Stimulated activated CD4-positive, alpha-beta T cell treated with anti-CD3 and anti-CD28 coated beads, TNF-alpha, amount 100 ng/mL, for 24 hours (primary cell): ENCODE measurements around the gene HAGHL.
"Not testable (repeated sequence)": the region's sequence is repeated elsewhere in the genome, so short reads cannot be mapped to it uniquely, and the experiment has no call there.

Source experiments
- DNase-seq, 3 experiments: peaks; one replicate each; pipeline ENCODE4 v3.0.0-alpha.2; 2020; ENCODE audit warnings: low read depth in 3 of 3

HAGHL gene

DNA sequence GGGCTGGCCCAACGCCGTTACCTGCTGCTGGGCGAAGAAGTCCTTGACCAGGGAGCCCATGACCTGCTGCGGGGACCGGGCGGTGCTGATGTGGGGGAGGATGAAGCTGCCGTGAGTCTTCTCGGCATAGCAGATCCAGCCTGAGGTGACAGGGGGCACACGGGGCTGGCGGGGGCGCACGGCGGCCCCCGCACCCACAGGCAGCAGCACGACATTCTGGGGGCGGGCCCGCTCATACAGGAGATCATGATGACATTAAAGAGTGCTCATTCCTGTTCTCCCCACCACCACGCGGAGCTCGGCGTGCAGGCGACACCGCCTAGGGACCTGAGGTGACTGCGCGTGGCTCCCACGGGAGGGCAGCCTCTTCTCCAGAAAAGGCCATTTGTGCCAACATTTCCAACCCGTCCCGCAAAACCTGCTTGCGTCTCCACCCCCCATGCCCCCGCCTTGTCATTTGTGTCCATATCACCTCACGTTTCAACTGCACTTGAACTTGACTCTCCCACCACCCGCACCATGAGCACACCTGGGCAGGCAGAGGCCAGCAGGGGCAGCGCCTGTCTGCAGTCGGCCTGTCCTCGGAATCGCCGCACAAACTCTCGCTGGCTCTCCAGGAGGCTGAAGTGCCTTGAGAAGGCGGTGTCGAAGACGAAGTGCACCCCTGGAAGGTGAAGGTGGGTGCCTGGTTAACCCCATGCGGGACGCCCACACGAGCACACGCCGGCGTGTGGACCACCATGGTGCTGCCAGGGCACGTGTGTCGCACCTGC lies 7.5 kb downstream of the HAGHL start:
- no peak for DNase-seq

DNA sequence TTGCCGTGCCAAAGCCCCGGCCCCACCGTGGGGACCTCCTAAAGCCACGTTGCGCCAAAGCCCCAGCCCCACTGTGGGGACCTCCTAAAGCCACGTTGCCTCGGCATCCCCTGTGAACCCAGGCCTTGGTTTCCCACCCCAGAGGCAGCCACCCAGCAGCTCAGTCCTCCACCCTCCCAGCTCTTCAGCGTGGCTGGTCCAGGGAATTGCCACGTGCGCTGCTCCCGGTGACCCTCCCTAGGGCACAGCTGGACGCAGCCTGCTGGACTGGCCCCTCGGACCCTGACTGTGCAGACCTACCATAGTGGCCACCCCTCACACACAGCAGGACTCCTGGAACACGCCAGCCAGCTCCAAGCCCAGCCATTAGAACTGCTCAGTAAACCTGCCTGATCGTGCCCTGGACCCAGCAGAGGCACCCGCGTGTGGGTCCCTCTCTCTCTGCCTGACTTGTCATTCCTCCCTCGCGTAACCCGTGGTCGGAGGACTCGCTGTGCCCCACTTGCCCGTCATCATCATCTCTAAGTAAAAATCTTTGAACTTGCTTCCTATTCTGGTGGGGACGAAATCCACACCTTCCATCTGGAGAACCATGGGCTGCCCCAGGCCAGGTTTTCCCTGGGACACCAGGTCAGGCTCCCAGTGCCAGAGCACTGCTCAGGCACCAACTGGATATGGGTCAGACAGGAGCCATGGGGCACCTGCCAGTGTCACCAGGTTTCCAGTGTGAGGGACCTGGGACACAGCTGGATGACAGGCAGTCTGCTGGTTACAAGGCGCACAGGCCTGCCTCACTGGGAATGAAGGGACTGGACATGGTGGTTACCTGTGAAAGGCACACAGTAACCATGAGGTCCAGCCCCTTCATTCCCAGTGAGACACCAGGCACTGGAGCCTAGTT lies 8.3 kb downstream of the HAGHL start:
- DNase-seq, result no peak

DNA sequence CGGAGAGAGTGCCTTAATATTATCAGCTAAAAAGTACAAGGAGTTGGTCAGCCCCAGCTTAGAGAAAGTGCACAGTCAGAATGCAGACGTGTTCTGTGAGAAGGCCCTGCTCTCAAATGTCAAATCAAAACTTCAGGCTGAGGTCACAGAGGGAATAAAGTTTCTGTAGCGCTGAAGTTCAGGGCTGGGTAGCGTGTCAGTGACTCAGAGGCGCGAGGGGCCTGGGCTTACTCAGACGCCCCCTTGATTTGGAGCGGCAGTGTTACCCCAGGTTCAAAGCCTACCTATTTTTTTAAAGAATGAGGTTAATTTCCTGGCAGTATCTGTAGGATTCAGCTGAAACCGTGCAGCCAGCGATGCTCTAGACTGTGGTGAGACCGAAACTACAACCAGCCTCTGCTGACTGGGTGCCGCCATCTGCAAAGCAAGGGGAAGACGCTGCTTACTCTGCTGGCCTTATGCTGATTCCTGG lies 9.1 kb downstream of the HAGHL start:
- DNase-seq, result peak in 1 of 3 experiments; percentile 70

DNA sequence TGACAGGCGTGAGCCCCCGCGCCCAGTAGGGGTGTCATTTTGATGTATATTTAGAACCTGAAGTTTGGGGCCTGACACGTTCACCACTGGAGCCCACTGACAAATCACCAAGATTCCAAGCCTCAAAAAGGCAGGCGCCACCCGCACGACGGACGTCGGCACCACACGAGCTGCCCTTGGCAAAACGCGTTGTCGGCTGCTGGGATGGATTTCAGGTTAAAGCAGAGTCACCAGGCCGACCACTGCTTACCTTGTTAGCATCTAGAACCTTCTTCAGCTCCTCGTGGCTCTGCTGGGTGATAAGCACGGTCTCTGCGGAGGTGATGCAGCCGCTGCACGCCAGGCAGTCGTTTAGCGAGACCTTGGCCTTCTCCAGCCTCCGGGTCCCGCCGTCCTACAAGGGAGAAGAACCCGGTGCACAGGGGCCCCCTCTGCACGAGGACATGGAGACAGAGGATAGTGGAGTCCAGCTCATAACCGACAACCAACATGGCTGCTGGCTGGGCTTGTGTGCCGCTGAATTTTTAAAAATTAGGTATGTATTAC lies 10.1 kb downstream of the HAGHL start:
- no peak for DNase-seq

DNA sequence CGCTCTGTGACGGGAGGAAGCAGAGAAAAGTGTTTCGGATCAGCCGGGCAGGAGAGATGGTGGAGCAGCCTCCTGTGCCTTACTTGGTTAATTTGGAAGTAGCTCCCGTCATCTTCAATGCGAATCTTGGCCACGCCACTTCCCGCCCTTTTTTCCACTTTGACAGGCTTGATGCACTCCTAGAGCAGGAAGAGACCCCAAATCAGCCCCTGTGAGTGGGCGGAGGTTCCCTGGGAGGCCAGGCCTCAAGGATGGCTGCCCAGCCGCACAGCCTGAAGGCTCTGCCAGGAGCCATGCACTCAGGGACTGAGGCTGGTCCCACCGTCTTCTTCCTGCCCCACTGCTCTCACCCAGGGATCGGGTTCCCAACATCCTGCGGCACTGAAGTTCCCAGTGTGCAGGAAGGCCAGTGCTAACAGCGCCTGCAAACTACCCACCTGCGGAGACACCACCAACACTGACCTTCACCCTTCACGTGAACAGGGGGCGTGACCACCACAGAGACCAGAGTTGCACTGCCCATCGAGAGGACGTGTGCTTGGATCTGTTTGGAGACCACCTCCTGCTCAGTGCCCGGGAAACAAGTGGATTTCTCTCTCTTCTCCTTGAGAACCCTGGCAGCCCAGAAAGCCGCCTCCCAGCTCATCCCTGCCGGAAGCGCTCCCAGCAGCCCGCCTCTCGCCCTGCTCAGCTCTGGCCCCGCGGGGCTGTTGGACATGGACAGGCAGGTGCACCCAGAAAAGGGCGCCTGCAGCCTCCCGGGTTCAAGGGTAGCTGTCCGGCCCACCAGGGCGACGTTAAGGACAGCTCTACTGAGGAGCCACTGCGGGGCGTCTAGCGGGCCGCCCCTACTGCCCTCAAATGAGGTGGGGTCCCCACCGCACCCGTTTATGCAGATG lies 12.9 kb downstream of the HAGHL start:
- no peak for DNase-seq

DNA sequence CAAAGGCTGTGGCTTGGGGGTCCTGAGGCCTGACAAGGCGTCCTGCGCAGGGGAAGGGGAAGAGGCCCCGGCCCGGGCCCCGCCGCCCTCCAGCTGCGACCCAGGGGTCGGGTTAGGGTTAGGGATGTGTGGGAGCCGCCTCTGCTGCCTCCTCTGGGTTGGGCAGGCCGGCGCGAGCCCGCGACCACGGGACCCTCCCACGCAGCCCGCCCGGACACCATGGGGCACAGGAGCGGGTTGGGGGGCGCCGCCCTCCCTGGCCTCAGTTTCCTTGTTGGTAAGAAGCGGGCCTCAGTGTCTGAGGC lies 13.5 kb downstream of the HAGHL start:
- no peak for DNase-seq

DNA sequence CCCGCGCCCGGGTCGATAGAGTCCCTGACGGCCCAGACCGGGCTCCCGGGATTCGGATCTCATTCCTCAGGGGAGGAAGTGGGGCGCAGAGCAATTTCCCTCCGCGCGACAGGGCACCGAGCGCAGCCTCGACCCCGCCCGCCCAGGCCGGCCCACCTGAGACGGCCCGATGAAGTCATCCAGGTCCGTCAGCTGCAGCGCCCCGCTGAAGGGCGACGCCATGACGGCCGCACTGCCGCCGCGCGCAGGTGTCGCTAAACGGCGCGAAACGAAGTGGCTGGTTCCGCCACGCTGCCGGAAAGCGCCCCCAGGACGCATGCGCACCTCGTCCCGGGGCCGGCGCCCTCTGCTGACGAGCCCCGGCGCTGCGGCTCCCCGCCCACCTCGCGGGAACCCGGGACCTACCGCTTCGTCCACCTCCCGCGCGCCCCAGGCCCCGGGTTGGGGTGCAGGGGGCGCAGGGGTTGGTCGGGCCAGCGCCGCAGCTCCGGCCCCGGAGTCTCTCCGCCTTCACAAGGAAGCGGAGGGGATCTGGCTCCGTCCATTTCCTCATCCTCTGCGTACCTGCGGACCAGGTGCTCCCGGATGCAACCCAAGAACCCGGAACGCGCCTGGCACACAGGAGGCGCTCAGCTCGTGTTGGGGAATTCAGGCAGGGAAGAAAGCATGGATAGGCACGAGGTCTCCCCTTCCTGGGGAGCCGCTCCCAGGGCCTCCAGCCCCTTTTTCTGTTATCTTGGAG lies 14.0 kb downstream of the HAGHL start, which contains the start of gene CIAO3:
Gene CIAO3 (minus strand): TSS at position 234 of the 742 bp plus-strand sequence. CDS start 12 bp downstream, at position 222.
- peak; percentile 85 to 93 (median 90) for DNase-seq

DNA sequence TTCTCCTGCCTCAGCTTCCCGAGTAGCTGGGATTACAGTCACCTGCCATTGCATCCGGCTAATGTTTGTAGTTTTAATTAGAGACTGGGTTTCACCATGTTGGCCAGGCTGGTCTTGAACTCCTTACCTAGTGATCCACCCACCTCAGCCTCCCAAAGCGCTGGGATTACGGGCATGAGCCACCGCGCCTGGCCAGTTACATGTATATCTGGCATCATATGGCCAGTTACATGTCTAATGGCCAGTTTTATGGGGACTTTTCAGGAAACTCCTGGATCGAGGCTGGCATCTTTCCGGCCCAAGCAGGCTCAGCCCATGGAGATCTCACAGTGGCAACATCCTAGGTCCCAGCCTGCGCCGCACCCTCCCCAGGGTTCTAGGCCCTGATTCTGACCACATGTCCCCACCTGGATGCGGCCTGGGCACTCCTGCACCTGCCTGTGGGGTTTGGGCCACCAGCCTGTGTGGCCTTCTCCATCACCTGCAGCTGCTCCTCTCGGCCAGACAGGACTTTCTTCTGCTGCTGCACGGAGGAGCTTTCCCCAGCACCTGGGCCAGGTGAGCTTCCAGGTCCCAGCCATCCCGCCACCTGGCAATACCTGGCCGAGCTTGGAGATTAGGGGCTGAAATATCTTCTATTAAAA lies 15.2 kb downstream of the HAGHL start:
- no peak for DNase-seq

DNA sequence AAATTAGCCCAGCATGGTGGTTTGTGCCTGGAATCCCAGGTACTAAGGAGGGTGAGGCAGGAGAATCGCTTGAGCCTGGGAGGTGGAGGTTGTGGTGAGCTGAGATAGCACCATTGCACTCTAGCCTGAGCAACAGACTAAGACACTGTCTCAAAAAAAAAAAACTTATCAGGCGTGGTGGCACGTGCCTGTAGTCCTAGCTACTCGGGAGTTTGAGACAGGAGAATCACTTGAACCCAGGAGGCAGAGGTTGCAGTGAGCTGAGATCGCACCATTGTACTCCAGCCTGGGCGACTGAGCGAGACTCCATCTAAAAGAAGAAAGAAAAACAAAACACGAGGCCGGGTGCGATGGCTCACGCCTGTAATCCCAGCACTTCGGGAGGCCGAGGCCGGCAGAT lies 16.0 kb downstream of the HAGHL start:
- DNase-seq, result not testable (repeated sequence)

DNA sequence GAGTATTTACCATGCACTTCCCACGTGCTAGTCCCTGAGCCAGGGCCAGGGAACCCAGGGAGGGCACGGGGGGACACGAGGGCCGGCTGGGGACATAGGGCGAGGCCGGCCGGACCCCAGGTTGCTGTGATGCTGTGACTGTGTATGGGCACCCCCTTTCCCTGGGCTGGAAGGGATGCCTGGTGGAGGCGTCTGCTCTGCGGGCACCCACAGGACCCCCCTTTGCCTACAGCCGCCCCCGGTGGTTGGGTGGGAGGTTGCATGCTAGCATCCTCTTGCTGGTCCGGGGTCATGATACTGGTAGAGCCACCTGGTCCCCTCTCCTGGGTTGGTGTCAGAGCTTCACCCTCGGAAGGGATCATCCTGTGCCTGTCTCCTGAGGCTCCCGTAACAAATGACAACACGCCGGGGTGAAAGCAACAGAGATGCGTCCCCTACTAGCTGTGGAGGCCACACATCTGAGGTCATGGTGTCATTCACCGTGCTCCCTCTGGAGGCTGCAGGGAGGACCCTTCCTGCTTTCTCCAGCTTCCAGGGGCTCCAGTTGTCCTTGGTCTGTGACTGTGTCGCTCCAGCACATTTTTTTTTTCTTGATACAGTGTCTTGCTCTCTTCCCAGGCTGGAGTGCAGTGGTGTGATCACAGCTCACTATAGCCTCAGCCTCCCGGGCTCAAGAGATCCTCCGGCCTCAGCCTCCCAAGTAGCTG lies 17.0 kb downstream of the HAGHL start:
- DNase-seq, result no peak

DNA sequence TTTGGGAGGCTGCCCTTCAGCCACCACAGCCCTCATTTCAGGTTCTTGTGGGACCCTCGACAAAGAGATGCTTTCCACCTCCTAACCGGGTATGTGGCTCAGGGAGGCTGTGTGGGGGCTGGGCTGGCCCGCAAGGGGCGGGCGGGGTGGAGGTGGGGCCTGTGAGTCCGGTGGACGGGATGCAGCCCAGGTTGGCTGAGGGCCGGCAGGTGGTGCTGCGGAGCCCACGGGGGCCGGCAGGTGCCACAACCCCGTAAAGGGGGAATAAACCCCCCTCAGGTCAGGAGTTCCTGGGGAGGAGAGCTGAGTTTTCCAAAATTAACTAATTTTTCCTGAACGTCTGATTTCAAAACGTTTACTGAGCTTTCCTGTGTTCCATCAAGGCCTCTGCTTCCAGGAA lies 18.8 kb downstream of the HAGHL start:
- peak in 1 of 3 experiments; percentile 28 for DNase-seq

DNA sequence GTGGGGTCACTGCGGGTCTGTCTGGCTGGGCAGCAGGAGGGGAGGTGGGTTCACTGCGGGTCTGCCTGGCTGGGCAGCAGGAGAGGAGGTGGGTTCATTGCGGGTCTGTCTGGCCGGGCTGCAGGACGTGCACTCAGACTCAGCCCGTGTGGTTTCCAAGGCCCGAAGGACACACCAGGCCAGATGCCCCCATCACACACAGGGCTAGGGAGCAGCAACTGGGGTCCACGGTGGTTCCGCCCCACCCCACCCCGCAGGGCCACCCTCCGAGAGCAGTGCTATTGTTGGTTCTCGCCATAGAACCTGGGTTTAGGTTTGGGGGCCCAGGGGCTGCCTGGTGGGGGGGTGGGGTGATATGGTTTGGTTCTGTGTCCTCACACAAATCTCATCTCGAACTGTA lies 19.7 kb downstream of the HAGHL start:
- DNase-seq, result no peak

DNA sequence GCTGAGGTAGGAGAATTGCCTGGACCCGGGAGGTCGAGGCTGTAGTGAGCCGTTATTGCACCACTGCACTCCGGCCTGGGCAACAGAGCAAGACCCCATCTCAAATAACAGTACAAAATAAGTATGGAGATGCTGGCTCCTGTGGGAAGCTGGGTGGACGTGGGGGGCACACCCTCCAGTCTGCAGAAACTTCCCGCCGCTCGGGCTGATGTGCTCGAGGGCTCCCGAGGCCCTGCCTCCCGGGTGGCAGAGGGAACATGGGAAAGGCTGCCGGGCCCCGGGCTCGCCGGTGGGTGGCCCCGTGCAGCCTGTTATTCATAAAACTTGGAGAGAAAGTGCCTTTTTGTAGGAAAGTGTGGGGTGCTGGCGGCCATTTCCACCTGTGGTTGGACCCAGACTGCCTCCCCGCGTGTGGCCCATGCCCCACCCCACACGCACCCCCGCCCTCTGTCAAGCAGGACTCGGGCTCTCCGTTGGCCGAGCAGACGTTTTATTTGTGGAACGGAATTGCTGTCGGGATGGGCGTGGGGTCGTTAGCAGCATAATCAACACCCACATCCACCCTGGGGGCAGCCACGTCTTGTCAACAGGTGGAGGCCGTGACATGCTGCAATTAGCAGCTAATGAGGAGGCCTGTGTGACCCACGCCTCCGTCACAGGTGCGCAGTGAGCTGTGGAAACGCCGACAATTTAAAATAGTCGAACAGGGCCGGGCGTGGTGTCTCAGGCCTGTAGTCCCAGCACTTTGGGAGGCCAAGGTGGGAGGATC lies 21.3 kb downstream of the HAGHL start:
- no peak for DNase-seq

DNA sequence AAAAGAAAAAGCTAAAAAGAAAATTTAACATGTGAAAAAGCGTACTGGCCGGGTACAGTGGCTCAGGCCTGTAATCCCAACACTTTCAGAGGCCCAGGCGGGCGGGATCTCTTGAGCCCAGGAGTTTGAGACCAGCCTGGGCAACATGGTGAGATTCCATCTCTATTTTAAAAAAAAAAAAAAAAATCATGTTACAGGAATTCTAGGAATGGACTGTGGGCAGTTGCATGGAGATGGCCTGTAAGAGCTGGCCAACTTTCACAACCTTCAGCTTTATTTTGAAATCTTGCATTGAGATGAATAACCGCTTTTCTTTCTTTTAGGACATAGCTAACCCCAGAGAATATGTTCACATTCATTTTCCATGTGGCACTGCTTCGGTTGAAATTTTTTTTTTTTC lies 22.1 kb downstream of the HAGHL start:
- DNase-seq, result no peak

DNA sequence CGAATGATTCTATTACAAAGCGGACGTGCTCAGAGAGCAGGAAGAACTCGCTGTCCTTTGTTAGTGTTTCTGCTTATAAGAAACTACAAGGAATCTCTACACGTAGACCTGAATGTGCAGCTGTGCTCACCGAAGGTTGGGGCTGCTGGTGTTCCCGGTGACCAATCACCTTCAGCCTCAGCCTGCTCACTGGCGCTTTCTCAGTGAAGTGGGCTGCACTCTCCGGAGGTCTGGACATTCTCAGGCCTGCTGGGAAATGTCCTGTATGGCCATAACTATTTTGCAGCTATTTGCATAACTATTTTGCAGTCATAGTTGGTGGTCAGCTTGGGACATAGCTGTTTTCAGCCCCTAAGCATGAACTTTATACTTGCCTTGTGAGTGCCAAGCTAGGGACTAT lies 23.6 kb downstream of the HAGHL start:
- no peak for DNase-seq

DNA sequence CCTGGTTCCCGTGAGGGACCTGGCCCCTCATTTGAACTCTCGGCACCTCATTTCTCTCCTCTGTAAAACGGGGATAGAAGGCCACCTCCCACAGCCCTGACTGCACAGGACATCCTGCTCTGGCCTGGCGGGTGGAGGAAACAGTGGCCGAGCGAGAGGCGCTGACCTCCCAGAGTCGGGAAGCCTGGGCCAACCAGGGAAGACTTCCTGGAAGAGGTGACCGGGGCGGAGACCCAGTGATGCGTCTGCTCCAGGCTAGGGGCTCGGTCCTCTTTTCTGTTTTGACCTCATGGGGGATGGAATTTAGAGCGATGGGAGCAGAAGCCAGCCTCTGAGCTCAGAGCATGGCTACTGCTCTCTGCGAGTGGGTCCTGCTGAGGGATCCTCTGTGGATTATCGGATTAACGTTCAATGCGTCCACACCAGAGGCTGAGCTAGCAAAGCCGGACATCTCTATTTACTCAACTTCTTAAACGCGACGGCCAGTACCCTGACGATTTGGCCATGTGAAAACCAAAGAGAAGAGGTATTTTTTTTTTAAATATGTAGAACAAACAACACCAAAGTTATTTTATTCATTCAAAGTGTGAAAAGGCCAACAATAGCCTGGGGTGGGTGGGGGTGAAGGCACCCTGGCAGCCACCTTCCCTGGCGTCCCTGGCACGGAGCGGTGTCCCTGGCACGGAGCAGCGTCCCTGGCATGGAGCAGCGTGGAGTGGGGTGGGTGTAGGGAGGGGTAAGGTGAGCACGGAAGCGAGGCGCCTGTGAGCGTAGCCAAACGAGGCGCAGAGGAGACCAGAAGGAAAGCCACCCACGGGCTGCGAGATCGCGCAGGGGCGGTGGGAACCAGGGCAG lies 24.5 kb downstream of the HAGHL start:
- DNase-seq, result no peak

DNA sequence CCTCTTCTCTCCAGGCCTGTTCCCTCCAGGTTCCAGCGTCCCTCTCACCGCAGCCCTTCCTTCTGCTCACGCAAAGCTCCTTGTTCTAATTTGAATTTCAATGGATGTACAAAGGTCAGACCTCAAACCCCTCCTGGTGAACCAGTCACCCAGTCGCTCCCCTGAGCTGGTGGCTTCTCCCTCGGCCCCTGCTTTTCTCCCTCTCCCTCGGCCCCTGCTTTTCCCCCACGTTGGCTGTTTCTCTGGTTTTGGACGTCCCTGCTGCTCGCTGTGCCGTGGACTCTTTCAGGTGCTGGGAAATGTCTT lies 25.1 kb downstream of the HAGHL start:
- DNase-seq, result no peak

DNA sequence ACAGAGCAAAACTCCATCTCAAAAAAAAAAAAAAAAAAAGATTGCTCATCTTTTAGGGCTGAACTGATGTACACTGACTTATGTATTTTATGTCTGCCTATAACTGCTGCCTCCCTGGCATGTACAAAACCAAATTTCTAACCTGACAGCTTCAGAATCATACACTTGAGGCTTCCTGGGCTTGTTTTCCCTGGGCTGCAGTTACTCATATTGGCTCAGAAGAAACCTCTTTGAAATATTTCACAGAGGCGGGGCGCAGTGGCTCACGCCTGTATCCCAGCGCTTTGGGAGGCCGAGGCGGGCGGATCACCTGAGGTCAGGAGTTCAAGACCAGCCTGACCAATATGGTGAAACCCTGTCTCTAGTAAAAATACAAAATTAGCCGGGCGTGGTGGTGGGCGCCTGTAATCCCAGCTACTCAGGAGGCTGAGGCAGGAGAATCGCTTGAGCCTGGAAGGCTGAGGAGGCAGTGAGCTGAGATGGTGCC lies 27.3 kb downstream of the HAGHL start:
- DNase-seq, result not testable (repeated sequence)
